Esophagus muscularis mucosa (tissue), 4 donors: ENCODE measurements around the gene CACNA2D2. TPM values are rescaled to one million over a fixed set of nuclear protein-coding genes. Genes with fewer than 3 reads are reported as not detected.

Experiments used
- DNase-seq: peaks from one replicate; pipeline ENCODE4 v3.0.0-alpha.2; 2017; ENCODE audit errors: extremely low spot score
- H3K27ac ChIP-seq, 4 donors: fragments of 200-600 bp; sonication (generic); replicated peaks in 1 of 4; 1 replicate in 3 of 4; 2 replicates in 1 of 4; pipeline ENCODE4 v1.5.1; 2016 to 2019; ENCODE audit warnings: mild to moderate bottlenecking in 1 of 4
- H3K27me3 ChIP-seq, 4 donors: fragments of 200-600 bp; sonication (generic); one replicate each; pipeline versions ENCODE4 v1.5.1 to v1.6.0; 2016 to 2019
- H3K36me3 ChIP-seq, 4 donors: fragments of 200-600 bp; sonication (generic); one replicate each; pipeline ENCODE4 v1.5.1; 2016 to 2019
- H3K4me1 ChIP-seq, 4 donors: fragments of 200-600 bp; sonication (generic); one replicate each; pipeline ENCODE4 v1.5.1; 2016 to 2019
- H3K4me3 ChIP-seq, 4 donors: fragments of 200-600 bp; sonication (generic); 1 replicate in 2 of 4; 2 replicates in 2 of 4; pipeline ENCODE4 v1.5.1; 2016 to 2019; ENCODE audit warnings: mild to moderate bottlenecking in 4 of 4, moderate library complexity in 1 of 4
- H3K9me3 ChIP-seq, 4 donors: fragments of 200-600 bp; sonication (generic); 1 replicate in 3 of 4; 2 replicates in 1 of 4; pipeline ENCODE4 v1.5.1; 2016 to 2019
- CTCF ChIP-seq, 3 experiments: fragments of 200-600 bp in 2 of 3; fragments of 450-650 bp in 1 of 3; sonication (generic) in 2 of 3; IDR thresholded peaks; one replicate each; pipeline ENCODE4 v1.5.1; 2017 to 2019; ENCODE audit warnings: antibody characterized with exemption in 3 of 3, mild to moderate bottlenecking in 2 of 3, moderate library complexity in 1 of 3
- EP300 ChIP-seq: sonication (generic); formaldehyde crosslinking; IDR thresholded peaks from one replicate; pipeline ENCODE4 v1.6.1; 2017; ENCODE audit warnings: antibody characterized with exemption
- POLR2A ChIP-seq: fragments of 450-650 bp; IDR thresholded peaks from one replicate; pipeline ENCODE4 v1.6.1; 2017; ENCODE audit warnings: antibody characterized with exemption, moderate library complexity, mild to moderate bottlenecking, low read depth
- POLR2AphosphoS5 ChIP-seq, 2 donors: sonication (generic); formaldehyde crosslinking; IDR thresholded peaks; one replicate each; pipeline ENCODE4 v1.6.1; 2017; ENCODE audit warnings: antibody characterized with exemption in 2 of 2
- WGBS: methylation state at CpG from one replicate; pipeline ENCODE4 v1.1.5; 2018; 5-methylcytosine and 5-hydroxymethylcytosine counted together
- intact Hi-C: fragments of 100-400 bp; cut with DNase I; formaldehyde crosslinking; loops from one replicate; pipeline ENCODE4 v1.15.1; 2023
- total RNA-seq, 4 donors: library from RNA; depleted of rRNA; stranded (reverse); fragments of >200 nt; gene quantifications; one replicate each; pipeline versions ENCODE4 v1.1.0 to v1.2.1, GENCODE V29; 2016

Gene CACNA2D2
- total RNA-seq, 4 donors from 2014 or later: 0.84 to 2.8 (median 1.1) TPM

- intact Hi-C loops: no loop called here
These were observed 110.4 kb downstream of the CACNA2D2 start for GRCh38 chr3:50393061-50393460.

GRCh38 chr3:50392101-50392715 lies 111.2 kb downstream of the CACNA2D2 start:
- no peak overlapping the region for H3K27ac ChIP-seq
- no peak for TF ChIP-seq POLR2AphosphoS5 (IDR thresholded peaks at IDR 0.05)
- peaks cover 6 to 21% (median 11%) of the 10 kb centered on the region in 4 donors for H3K4me1 ChIP-seq
- 60% methylated on average over 1 of the region's 5 CpGs for WGBS
- no peaks in the 10 kb centered on the region for H3K9me3 ChIP-seq
- no peak overlapping the region for H3K4me3 ChIP-seq
- no peaks in the 10 kb centered on the region for H3K27me3 ChIP-seq
- H3K36me3 ChIP-seq: no peaks in the 10 kb centered on the region
- intact Hi-C loops: no loop called here
- no peak for DNase-seq

More at GRCh38 chr3:50393061-50393460, 110.4 kb downstream of the CACNA2D2 start:
- Histone ChIP-seq H3K27ac (no peak overlapping the region), H3K36me3 (no peaks in the 10 kb centered on the region), H3K4me3 (no peak overlapping the region), H3K4me1 (peaks cover 6 to 21% (median 11%) of the 10 kb centered on the region in 4 donors), H3K9me3 (no peaks in the 10 kb centered on the region), H3K27me3 (no peaks in the 10 kb centered on the region)
- no peak for DNase-seq
- no peak for TF ChIP-seq CTCF (IDR thresholded peaks at IDR 0.05)
- TF ChIP-seq EP300: no peak
- TF ChIP-seq POLR2A: no peak
- TF ChIP-seq POLR2AphosphoS5 (IDR thresholded peaks at IDR 0.05): no peak
- 91% methylated on average over 5 of the region's 5 CpGs for WGBS

GRCh38 chr3:50390508-50391224 lies 112.8 kb downstream of the CACNA2D2 start:
- Histone ChIP-seq H3K4me1 (peaks cover 6 to 21% (median 11%) of the 10 kb centered on the region in 4 donors), H3K4me3 (no peak overlapping the region), H3K36me3 (no peaks in the 10 kb centered on the region), H3K9me3 (no peaks in the 10 kb centered on the region), H3K27me3 (no peaks in the 10 kb centered on the region), H3K27ac (no peak overlapping the region)
- DNase-seq: no peak
- no peak for TF ChIP-seq POLR2AphosphoS5 (IDR thresholded peaks at IDR 0.05)
- no peak for TF ChIP-seq POLR2A
- no peak for TF ChIP-seq CTCF (IDR thresholded peaks at IDR 0.05)
- TF ChIP-seq EP300: no peak
- WGBS: 76% methylated on average over 12 of the region's 12 CpGs
- intact Hi-C loops: no loop called here

GRCh38 chr3:50389414-50389767 lies 114.0 kb downstream of the CACNA2D2 start:
- 82% methylated on average over 6 of the region's 6 CpGs for WGBS
- DNase-seq: no peak
- peaks cover 6 to 21% (median 11%) of the 10 kb centered on the region in 4 donors for H3K4me1 ChIP-seq
- H3K36me3 ChIP-seq: no peaks in the 10 kb centered on the region
- H3K9me3 ChIP-seq: no peaks in the 10 kb centered on the region
- H3K27me3 ChIP-seq: no peaks in the 10 kb centered on the region
- H3K4me3 ChIP-seq: no peak overlapping the region
- intact Hi-C loops: no loop called here
- no peak overlapping the region for H3K27ac ChIP-seq
- no peak for TF ChIP-seq EP300
- no peak for TF ChIP-seq POLR2A
- no peak for TF ChIP-seq CTCF (IDR thresholded peaks at IDR 0.05)
- no peak for TF ChIP-seq POLR2AphosphoS5 (IDR thresholded peaks at IDR 0.05)

GRCh38 chr3:50388720-50389413 lies 114.6 kb downstream of the CACNA2D2 start:
- no peaks in the 10 kb centered on the region for H3K9me3 ChIP-seq
- no peak overlapping the region for H3K4me3 ChIP-seq
- DNase-seq: no peak
- peaks cover 6 to 21% (median 11%) of the 10 kb centered on the region in 4 donors for H3K4me1 ChIP-seq
- WGBS: 89% methylated on average over 14 of the region's 22 CpGs
- no peaks in the 10 kb centered on the region for H3K36me3 ChIP-seq
- no peaks in the 10 kb centered on the region for H3K27me3 ChIP-seq
- TF ChIP-seq POLR2AphosphoS5 (IDR thresholded peaks at IDR 0.05): no peak
- TF ChIP-seq EP300: no peak
- TF ChIP-seq CTCF (IDR thresholded peaks at IDR 0.05): no peak
- TF ChIP-seq POLR2A: no peak
- no peak overlapping the region for H3K27ac ChIP-seq
- intact Hi-C loops: no loop called here
